HuH-7.5 (cell line): ENCODE data around the gene SERPINE2.
"Not testable (repeated sequence)": the region's sequence is repeated elsewhere in the genome, so short reads cannot be mapped to it uniquely, and the experiment has no call there.

Experiments
- DNase-seq: peaks from one replicate; pipeline ENCODE4 v3.0.0; 2011; ENCODE audit warnings: low spot score

SERPINE2 gene

GRCh38 chr2:224011837-224012236 is 27.2 kb downstream of the SERPINE2 start:
- DNase-seq: no peak

- no peak for DNase-seq
These were observed 29.3 kb downstream of the SERPINE2 start for GRCh38 chr2:224009605-224010315.

GRCh38 chr2:224008702-224009261 is 30.3 kb downstream of the SERPINE2 start:
- peak; percentile 38 for DNase-seq

- DNase-seq: no peak
These were observed 34.9 kb downstream of the SERPINE2 start for GRCh38 chr2:224004105-224004695.

- not testable (repeated sequence) for DNase-seq
These were observed 38.4 kb downstream of the SERPINE2 start for GRCh38 chr2:224000662-224001061.

- DNase-seq: no peak
These were observed 39.2 kb downstream of the SERPINE2 start for GRCh38 chr2:223999862-224000261.

GRCh38 chr2:223998948-223999347 is 40.1 kb downstream of the SERPINE2 start:
- DNase-seq: no peak

GRCh38 chr2:223997938-223998337 is 41.1 kb downstream of the SERPINE2 start:
- no peak for DNase-seq

- no peak for DNase-seq
These were observed 42.7 kb downstream of the SERPINE2 start for GRCh38 chr2:223996391-223996790.

- peak; percentile 24 for DNase-seq
These were observed 43.5 kb downstream of the SERPINE2 start for GRCh38 chr2:223995569-223995968.

- DNase-seq: no peak
These were observed 44.4 kb downstream of the SERPINE2 start for GRCh38 chr2:223994562-223995162.

- peak; percentile 55 for DNase-seq
These were observed 45.4 kb downstream of the SERPINE2 start for GRCh38 chr2:223993634-223994232.

GRCh38 chr2:223991611-223992010 is 47.5 kb downstream of the SERPINE2 start:
- DNase-seq: no peak

- no peak for DNase-seq
These were observed 49.2 kb downstream of the SERPINE2 start for GRCh38 chr2:223989856-223990232.

GRCh38 chr2:223989206-223989855 is 49.8 kb downstream of the SERPINE2 start:
- DNase-seq: no peak

- no peak for DNase-seq
These were observed 57.8 kb downstream of the SERPINE2 start for GRCh38 chr2:223981241-223981640.

- no peak for DNase-seq
These were observed 58.3 kb downstream of the SERPINE2 start for GRCh38 chr2:223980803-223981202.

GRCh38 chr2:223980397-223980735 is 58.7 kb downstream of the SERPINE2 start:
- DNase-seq: no peak

- no peak for DNase-seq
These were observed 59.2 kb downstream of the SERPINE2 start for GRCh38 chr2:223979730-223980396.

- DNase-seq: no peak
These were observed 60.6 kb downstream of the SERPINE2 start for GRCh38 chr2:223978451-223978850.

- DNase-seq: no peak
These were observed 62.4 kb downstream of the SERPINE2 start for GRCh38 chr2:223976635-223977226.
